Suprapubic skin (tissue), 3 donors: ENCODE data around the gene GJA3.

Experiments used
- CTCF ChIP-seq, 2 donors: fragments of 200-600 bp in 1 of 2; fragments of 450-650 bp in 1 of 2; sonication (generic) in 1 of 2; IDR thresholded peaks; one replicate each; pipeline ENCODE4 v1.5.1; 2016 to 2019; ENCODE audit warnings: antibody characterized with exemption in 2 of 2, mild to moderate bottlenecking in 1 of 2, moderate library complexity in 1 of 2
- POLR2A ChIP-seq, 2 donors: fragments of 450-650 bp; IDR thresholded peaks; one replicate each; pipeline ENCODE4 v1.6.1; 2017; ENCODE audit warnings: antibody characterized with exemption in 2 of 2, mild to moderate bottlenecking in 2 of 2, moderate library complexity in 2 of 2

- TF ChIP-seq CTCF (IDR thresholded peaks at IDR 0.05): peak; percentile 31 to 57
- no peak for TF ChIP-seq POLR2A (IDR thresholded peaks at IDR 0.05)
Measured at GRCh38 chr13:20197361-20197834, 36.5 kb upstream of the GJA3 start.
